ENCODE measurements around the gene ZXDC. TPM values are rescaled to one million over a fixed set of nuclear protein-coding genes. Genes with fewer than 3 reads are reported as not detected.

Gene ZXDC
- total and polyA plus RNA-seq, 2 donors (not counting 1 experiment from before 2014, with no cell fraction given), result 38.9 to 70.9 TPM

DNA sequence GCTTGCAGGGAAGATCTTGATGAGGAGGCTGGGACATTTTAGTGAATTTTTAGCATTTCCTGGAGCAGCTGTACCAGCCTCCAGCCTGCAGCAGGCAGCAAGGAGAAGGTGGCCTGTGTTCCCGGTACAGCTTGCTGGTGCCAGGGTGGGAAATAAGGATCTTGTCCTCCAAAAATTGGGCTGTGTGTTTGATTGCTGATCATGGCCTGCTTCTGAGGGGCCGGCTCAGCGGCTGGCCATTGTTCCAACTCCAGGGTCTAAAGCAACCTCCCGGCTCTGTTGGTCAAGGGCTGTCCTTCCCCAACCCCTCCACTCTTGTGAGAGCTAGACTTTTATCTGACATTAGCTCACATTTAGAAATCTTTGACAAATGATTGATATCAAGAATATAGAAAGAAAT is 75.9 kb downstream of the ZXDC start:
- Histone ChIP-seq H3K27me3 (replicated peaks in 1 of 4; ENCODE audit: control extremely low read depth in 1 of 4, control insufficient read depth in 3 of 4, insufficient read depth in 4 of 4, low read length in 3 of 4) (peaks cover 0 to 5% (median 0%) of the 10 kb centered on the region in 4 experiments), H3K9me3 (ENCODE audit: control extremely low read depth in 1 of 3, control insufficient read depth in 2 of 3, insufficient read depth in 1 of 3, low read length in 2 of 3) (peaks cover 0 to 33% (median 9%) of the 10 kb centered on the region in 3 donors), H3K4me3 (ENCODE audit: control extremely low read depth in 1 of 5, extremely low read depth in 1 of 5, insufficient read depth in 1 of 5, low read depth in 2 of 5, low read length in 4 of 5) (no peak overlapping the region), H2AFZ (ENCODE audit: insufficient read depth, low read depth, low read length, poor library complexity, severe bottlenecking) (no peak overlapping the region), H3K4me2 (replicated peaks; ENCODE audit: low read depth, low read length, poor library complexity, severe bottlenecking) (no peak overlapping the region), H4K20me1 (ENCODE audit: control insufficient read depth, insufficient read depth, low read length, poor library complexity, severe bottlenecking) (no peaks in the 10 kb centered on the region), H3K79me2 (ENCODE audit: control insufficient read depth, insufficient read depth, low read length) (no peaks in the 10 kb centered on the region), H3K9ac (ENCODE audit: low read length) (no peak overlapping the region), H3K4me1 (ENCODE audit: control insufficient read depth in 2 of 2, insufficient read depth in 2 of 2, low read length in 2 of 2) (no peaks in the 10 kb centered on the region), H3K36me3 (replicated peaks in 1 of 2; ENCODE audit: control extremely low read depth in 1 of 2, control insufficient read depth in 1 of 2, extremely low read depth in 1 of 2, insufficient read depth in 2 of 2, low read length in 1 of 2) (no peaks in the 10 kb centered on the region), H3K27ac (ENCODE audit: low read length in 2 of 2) (no peak overlapping the region)
- POLR2A ChIA-PET, result no interaction called here
- no peak for TF ChIP-seq EZH2 (IDR thresholded peaks at IDR 0.05; ENCODE audit: borderline replicate concordance, insufficient read depth, low read depth, low read length, poor library complexity, severe bottlenecking)
- TF ChIP-seq, protein P1, sequence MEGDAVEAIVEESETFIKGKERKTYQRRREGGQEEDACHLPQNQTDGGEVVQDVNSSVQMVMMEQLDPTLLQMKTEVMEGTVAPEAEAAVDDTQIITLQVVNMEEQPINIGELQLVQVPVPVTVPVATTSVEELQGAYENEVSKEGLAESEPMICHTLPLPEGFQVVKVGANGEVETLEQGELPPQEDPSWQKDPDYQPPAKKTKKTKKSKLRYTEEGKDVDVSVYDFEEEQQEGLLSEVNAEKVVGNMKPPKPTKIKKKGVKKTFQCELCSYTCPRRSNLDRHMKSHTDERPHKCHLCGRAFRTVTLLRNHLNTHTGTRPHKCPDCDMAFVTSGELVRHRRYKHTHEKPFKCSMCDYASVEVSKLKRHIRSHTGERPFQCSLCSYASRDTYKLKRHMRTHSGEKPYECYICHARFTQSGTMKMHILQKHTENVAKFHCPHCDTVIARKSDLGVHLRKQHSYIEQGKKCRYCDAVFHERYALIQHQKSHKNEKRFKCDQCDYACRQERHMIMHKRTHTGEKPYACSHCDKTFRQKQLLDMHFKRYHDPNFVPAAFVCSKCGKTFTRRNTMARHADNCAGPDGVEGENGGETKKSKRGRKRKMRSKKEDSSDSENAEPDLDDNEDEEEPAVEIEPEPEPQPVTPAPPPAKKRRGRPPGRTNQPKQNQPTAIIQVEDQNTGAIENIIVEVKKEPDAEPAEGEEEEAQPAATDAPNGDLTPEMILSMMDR (IDR thresholded peaks at IDR 0.05), result no peak
- CTCF ChIA-PET, result no interaction called here
- ATAC-seq (ENCODE audit: low read depth), result no peak
- H3K4me3 Mint-ChIP-seq, result no peak overlapping the region
- H3K9me3 Mint-ChIP-seq (ENCODE audit: insufficient read depth), result peaks cover 8% of the 10 kb centered on the region
- no peak for DNase-seq
- no peak overlapping the region for H3K27ac Mint-ChIP-seq
- peaks cover 5% of the 10 kb centered on the region for H3K4me1 Mint-ChIP-seq
- WGBS (ENCODE audit: insufficient coverage), result 100% methylated on average over 3 of the region's 4 CpGs
- peaks cover 28% of the 10 kb centered on the region for H3K27me3 Mint-ChIP-seq
- intact Hi-C loops (cut with micrococcal nuclease), result no loop called here

DNA sequence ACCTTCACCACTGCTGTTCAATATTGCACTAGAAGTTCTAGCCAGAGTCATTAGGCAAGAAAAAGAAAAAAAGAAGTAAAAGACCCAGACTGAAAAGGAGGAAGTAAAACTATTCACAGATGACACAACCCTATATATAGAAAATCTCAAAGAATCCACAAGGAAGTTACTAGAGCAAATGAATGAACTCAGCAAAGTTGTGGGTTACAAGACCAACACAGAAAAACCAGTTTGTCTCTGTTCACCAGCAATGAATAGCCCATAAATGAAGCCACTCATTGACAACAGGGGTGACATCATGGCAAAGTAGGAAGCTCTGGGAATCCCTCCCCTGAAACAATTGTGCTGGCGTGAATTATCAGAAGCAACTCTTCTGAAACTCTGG is 76.3 kb downstream of the ZXDC start:
- Histone ChIP-seq H3K9ac (ENCODE audit: low read length) (no peak overlapping the region), H4K20me1 (ENCODE audit: control insufficient read depth, insufficient read depth, low read length, poor library complexity, severe bottlenecking) (no peaks in the 10 kb centered on the region), H2AFZ (ENCODE audit: insufficient read depth, low read depth, low read length, poor library complexity, severe bottlenecking) (no peak overlapping the region), H3K4me1 (ENCODE audit: control insufficient read depth in 2 of 2, insufficient read depth in 2 of 2, low read length in 2 of 2) (no peaks in the 10 kb centered on the region), H3K4me2 (replicated peaks; ENCODE audit: low read depth, low read length, poor library complexity, severe bottlenecking) (no peak overlapping the region), H3K27me3 (replicated peaks in 1 of 4; ENCODE audit: control extremely low read depth in 1 of 4, control insufficient read depth in 3 of 4, insufficient read depth in 4 of 4, low read length in 3 of 4) (peaks cover 0 to 7% (median 0%) of the 10 kb centered on the region in 4 experiments), H3K9me3 (ENCODE audit: control extremely low read depth in 1 of 3, control insufficient read depth in 2 of 3, insufficient read depth in 1 of 3, low read length in 2 of 3) (peaks cover 0 to 33% (median 9%) of the 10 kb centered on the region in 3 donors), H3K4me3 (ENCODE audit: control extremely low read depth in 1 of 5, extremely low read depth in 1 of 5, insufficient read depth in 1 of 5, low read depth in 2 of 5, low read length in 4 of 5) (no peak overlapping the region), H3K27ac (ENCODE audit: low read length in 2 of 2) (no peak overlapping the region), H3K79me2 (ENCODE audit: control insufficient read depth, insufficient read depth, low read length) (no peaks in the 10 kb centered on the region), H3K36me3 (replicated peaks in 1 of 2; ENCODE audit: control extremely low read depth in 1 of 2, control insufficient read depth in 1 of 2, extremely low read depth in 1 of 2, insufficient read depth in 2 of 2, low read length in 1 of 2) (no peaks in the 10 kb centered on the region)
- peak overlapping the region; percentile 16 for H3K27ac Mint-ChIP-seq
- ChIA-PET POLR2A (no interaction called here), CTCF (no interaction called here)
- ATAC-seq (ENCODE audit: low read depth), result no peak
- peaks cover 28% of the 10 kb centered on the region for H3K27me3 Mint-ChIP-seq
- WGBS (ENCODE audit: insufficient coverage), result no CpG with 5 or more reads among the region's 1 CpG
- H3K4me1 Mint-ChIP-seq, result peaks cover 5% of the 10 kb centered on the region
- H3K4me3 Mint-ChIP-seq, result no peak overlapping the region
- peaks cover 8% of the 10 kb centered on the region for H3K9me3 Mint-ChIP-seq (ENCODE audit: insufficient read depth)
- DNase-seq, result no peak
- intact Hi-C loops (cut with micrococcal nuclease), result no loop called here
- TF ChIP-seq, protein P1 (IDR thresholded peaks at IDR 0.05), result no peak
- no peak for TF ChIP-seq EZH2 (IDR thresholded peaks at IDR 0.05; ENCODE audit: borderline replicate concordance, insufficient read depth, low read depth, low read length, poor library complexity, severe bottlenecking)
